GM18951 (cell line): ENCODE data around the gene TOP3B.

ENCODE experiments used
- POLR2A ChIP-seq: IDR thresholded peaks from 4 replicates; pipeline ENCODE4 v1.6.1; 2011; ENCODE audit warnings: mild to moderate bottlenecking; ENCODE audit not compliant: insufficient read length, insufficient read depth; ENCODE audit errors: extremely low read depth
- in situ Hi-C: fragments of 300-500 bp; cut with MboI; formaldehyde crosslinking; loops from one replicate; pipeline ENCODE4 v1.12.0; 2022; ENCODE audit warnings: low sequenced_read_pairs, mixed read lengths, inconsistent platforms; ENCODE audit not compliant: unreplicated experiment

Gene TOP3B

DNA sequence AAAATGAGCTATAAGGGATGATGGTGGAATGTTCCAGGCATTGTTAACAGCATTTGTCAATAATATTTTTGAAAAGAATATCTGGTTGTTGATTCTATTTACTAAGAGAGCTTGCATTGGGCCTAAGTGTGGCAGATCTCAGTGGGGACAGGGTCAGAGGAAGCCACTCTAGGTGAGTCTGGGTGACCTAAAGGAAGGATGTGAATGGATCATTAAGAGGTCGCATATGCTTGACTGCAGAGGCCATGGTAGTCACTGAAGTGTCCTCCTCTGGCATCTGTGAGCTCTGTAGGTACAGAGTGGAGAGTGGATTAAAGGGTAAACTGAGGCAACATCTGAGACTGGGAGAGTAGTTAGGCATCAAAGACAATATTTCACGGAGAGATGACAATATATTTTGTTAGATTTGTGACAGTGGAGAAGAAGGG is 37.9 kb upstream of the TOP3B start:
- in situ Hi-C loops = no loop called here
- TF ChIP-seq POLR2A = no peak

DNA sequence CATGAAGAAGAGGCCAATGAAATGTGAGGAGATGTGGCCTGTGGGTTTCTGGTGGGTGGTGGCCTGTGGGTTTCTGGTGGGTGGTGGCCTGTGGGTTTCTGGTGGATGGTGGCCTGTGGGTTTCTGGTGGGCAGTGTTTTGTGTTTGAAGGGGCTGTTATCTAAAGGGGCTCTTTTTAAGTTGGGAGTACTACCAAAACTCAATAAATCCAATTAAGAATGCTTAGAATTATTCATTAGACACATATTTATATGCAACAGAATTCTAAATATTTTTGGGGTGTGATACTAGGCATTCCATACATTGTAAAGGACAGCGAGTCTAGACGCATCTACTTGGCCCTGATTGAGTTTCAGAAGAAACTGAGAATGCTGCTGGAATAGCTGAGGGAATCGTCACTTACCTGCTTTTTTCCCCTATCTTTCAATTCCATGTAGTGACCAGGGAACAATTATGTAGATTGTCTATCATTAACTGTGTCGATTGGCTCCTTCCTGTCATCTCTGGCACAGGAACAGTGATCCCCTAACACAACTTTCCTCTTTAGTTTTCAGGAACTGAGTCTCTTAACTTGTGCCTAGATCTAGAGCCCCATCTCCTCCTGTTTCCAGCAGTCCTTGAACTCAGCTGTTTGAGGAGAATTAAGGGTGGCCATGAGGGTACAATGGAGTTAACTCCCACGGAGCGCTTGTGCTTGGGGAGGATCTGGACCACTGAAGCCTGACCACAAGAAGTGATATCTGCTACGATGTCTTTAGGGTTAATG is 37.3 kb upstream of the TOP3B start:
- in situ Hi-C loops = no loop called here
- no peak for TF ChIP-seq POLR2A

DNA sequence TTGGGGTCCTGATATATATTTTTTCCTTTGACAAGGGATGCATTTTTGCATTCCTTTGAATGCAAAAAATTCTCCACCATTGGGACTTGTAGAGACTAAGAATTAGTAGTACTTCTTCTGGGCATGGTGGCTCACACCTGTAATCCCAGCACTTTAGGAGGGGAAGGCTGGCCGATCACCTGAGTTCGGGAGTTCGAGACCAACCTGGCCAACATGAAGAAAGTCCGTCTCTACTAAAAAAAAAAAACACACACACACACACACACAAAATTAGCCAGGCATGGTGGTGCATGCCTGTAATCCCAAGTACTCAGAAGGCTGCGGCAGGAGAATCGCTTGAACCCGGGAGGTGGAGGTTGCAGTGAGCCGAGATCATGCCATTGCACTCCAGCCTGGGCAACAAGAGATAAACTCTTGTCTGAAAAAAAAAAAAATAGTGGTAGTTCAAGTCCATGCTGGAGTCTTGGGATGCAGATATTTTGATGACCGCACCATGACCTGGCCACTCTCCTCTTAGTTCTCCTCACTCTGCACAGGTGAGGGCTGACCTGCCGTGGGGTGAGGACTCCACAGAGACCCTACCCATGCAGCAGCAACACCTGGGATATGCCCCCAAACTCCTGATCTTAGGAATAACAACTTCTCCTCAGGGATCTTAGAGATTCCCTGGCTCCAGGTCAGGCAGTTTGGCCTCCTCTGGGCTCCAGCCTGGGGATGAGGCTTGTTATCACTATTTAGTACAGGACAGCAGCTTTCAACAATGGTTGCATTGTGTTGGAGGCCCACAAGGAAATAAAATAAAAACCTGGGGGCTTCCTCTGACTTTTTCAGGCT is 36.5 kb upstream of the TOP3B start:
- in situ Hi-C loops = no loop called here
- TF ChIP-seq POLR2A = no peak

DNA sequence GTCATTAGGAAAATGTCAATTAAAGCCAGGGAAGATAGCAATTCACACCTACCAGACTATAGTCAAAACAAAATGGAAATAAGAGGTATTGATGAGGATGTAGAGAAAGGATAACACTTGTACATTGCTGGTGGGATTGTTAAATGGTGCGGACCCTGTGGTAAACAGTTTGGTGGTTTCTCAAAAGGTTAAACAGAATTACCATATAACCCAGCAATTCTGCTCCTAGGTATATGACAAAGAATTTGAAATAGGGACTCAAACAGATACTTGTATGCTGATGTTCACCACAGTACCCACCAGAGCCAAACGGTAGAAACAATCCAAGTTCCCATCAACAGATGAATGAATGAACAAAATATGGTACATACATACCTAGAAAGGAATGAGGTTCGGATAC is 33.0 kb upstream of the TOP3B start:
- TF ChIP-seq POLR2A = no peak

DNA sequence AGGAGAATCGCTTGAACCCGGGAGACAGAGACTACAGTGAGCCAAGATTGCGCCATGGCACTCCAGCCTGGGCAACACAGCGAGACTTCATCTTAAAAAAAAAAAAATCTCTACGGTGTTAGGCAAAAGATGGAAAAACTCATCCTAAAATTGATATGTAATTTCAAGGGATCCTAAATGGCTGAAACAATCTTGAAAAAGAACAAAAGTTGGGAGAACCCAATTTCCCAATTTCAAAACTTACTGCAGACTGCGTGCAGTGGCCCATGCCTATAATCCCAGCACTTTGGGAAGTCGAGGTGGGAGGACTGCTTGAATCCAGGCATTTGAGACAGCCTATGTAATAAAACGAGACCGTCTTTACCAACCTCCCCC is 31.7 kb upstream of the TOP3B start:
- TF ChIP-seq POLR2A = no peak
- in situ Hi-C loops = no loop called here

More for the DNA sequence above, 33.0 kb upstream of the TOP3B start:
- in situ Hi-C loops = no loop called here

DNA sequence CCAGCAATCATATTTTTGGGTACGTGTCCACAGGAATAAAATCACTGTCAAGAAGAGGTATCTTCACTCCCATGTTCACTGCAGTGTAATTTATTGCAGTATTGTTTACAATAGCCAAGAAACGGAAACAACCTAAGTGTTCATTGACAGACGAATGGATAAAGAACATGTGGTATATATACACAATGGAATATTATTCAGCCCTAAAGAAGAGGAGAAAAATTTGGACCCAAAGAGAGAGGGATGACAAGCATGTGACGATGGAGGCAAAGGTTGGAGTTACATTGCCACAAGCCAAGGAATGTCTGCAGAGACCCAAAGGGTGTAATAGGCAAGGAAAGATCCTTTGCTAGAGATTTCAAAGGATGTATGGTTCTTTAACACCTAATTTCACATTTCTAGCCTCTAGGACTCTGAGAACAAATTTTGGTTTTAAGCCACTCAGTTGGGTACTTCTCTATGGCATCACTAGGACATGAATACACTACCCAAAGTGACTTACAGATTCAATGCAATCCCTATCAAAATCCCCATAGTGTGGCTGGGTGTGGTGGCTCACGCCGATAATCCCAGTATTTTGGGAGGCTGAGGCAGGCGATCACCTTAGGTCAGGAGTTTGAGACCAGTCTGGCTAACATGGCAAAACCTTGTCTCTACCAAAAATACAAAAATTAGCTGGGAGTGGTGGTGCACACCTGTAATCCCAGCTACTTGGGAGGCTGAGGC is 31.1 kb upstream of the TOP3B start:
- no peak for TF ChIP-seq POLR2A
- in situ Hi-C loops = no loop called here

DNA sequence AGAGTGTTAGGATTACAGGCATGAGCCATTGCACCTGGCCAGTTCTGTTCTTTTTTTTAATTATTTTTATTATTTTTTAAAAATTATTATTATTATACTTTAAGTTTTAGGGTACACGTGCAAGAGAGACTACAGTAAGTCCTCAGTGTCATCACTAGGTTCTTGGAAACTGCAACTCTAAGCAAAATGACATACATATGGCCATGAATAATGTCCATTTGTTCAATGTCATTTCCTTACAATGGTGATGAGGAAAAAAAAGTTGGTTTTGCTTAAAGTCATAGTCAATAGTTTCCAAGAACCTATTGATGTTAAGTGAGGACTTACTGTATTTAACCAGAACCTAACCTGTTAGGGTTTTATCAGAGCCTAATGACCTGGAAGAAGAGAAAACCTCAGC is 29.4 kb upstream of the TOP3B start:
- TF ChIP-seq POLR2A = no peak
- in situ Hi-C loops = no loop called here

DNA sequence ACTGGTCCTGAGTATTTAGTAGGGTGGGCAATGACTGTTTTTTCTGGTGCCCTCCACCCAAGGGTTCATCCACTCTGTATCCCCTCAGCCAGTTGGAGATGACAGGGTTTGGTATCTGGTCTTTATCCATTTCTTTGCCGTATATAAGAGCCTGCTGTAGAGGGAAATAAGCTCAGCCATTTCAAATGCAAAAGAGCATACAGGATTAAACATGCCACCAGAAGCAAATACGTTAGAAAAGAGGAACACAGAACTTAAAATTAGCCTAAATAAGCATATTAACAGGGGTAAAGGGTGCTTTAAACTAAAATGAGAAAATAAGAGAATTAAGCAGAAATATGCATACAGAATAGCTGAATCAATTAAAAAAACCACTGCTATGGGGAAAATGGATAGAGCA is 27.8 kb upstream of the TOP3B start:
- in situ Hi-C loops = no loop called here
- TF ChIP-seq POLR2A = no peak

DNA sequence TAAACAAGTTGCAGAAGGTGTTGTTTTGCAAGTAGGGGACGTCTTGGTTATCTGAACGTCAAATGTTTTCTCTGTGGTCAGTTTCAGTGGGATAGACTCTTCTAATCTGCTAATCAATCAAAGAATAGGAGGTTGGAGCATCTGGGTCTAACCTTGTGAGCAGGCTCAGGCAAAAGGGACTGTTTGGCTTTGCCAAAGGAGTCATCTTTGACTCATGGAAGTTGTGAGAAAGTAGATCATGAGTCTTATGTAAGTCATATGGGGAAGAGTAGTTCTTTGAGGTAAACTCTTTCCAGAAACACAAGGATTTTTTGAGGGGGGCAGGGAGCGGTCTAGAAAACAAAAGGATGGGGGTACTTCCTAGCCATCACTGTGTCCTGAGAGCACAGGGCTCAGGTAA is 27.1 kb upstream of the TOP3B start:
- in situ Hi-C loops = no loop called here
- no peak for TF ChIP-seq POLR2A

DNA sequence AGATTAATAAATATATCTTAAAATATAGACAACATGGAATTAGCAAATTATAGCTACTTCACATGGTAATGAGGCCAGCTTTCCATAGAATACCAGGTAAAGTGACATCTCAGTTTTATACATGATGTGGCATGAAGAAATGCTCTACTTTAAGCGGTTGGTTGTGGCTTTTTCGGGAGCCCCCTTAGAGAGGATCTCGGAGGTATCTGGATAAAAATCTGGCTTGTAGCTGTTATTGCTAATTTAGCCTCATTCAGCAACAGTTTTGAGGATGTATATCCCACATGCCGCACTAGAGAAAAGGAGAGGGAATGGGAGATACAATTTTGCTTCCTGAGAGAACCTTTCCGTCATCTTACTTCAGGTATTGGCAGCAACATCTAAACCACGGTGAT is 24.0 kb upstream of the TOP3B start:
- TF ChIP-seq POLR2A = no peak
- in situ Hi-C loops = no loop called here

DNA sequence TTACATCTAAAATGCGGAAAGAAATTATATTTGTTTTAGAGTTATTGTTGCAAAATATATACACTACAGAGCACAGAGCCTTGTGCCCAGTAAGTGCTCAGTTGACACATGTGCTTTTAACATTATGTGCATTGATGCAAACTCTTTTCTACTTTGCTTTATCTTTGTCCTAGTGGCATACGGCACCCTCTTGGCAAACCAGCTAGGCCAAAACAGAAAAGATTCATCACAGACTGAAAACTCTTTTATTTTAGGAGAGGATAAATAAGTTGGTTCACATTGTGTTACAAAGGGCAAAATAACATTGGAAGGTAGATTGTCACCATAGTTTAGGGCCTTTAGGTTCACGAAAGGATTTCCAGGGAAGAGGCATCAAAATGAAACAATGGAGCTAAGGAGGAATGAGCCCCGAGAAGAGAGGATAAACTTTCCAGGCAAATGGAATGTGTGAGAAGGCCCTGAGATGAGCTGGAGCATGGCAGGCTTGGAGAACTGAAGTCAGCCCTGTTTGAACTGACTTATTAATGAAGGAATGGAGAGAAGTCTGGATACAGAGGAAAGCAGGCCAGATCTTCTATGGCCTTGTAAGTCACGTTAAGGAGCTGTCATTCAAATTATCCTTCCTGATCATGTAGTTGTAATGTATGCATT is 23.5 kb upstream of the TOP3B start:
- TF ChIP-seq POLR2A = no peak
- in situ Hi-C loops = no loop called here

DNA sequence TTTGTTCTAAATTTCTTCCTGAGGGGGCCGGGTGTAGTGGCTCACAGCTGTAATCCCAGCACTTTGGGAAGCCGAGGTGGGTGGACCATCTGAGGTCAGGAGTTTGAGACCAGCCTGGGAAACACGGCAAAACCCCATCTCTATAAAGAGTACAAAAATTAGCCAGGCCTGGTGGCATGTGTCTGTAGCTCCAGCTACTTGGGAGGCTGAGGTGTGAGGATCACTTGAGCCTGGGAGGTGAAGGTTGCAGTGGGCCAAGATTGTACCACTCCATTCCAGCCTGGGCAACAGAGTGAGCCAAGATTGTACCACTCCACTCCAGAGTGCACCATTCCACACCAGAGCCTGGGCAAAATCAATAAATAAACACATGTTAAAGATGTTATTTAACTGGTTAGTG is 20.6 kb upstream of the TOP3B start:
- TF ChIP-seq POLR2A = no peak
- in situ Hi-C loops = no loop called here

DNA sequence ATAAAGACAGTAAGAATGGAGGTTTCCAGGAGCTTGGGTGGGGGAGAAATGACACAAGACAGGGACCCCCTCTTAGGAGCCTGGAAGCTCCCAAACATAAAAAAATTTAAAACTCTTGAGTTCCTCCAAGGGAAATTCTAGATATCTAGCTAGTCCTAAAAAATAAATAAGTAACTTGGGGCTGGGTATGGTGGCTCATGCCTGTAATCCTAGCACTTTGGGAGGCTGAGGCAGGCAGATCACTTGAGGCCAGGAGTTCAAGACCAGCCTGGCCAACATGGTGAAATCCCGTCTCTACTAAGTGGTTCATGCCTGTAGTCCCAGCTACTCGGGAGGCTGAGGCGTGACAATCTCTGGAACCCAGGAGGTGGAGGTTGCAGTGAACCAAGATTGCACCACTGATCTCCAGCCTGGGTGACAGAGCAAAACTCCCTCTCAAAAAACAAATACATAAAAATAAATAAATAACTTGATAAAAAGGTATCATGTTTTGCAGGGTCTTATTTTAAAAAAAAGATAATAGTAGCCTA is 20.0 kb upstream of the TOP3B start:
- in situ Hi-C loops = no loop called here
- no peak for TF ChIP-seq POLR2A
